KMS-11 (cell line): ENCODE results near the gene NSD2.

ENCODE experiments used
- H2AFZ ChIP-seq: fragments of 200-600 bp; sonication (generic); 2 replicates; pipeline ENCODE4 v1.6.1; 2016; ENCODE audit warnings: antibody characterized with exemption, mixed run types, low read depth
- H3K27ac ChIP-seq: fragments of 200-600 bp; sonication (generic); 2 replicates; pipeline ENCODE4 v1.6.1; 2016; ENCODE audit warnings: mild to moderate bottlenecking, mixed run types
- H3K27me3 ChIP-seq: fragments of 200-600 bp; sonication (generic); 2 replicates; pipeline ENCODE4 v1.6.1; 2017; ENCODE audit warnings: mild to moderate bottlenecking, low read depth, mixed run types, moderate library complexity; ENCODE audit not compliant: insufficient read depth
- H3K36me3 ChIP-seq: fragments of 200-600 bp; sonication (generic); 2 replicates; pipeline ENCODE4 v1.6.1; 2017; ENCODE audit warnings: mild to moderate bottlenecking, mixed run types; ENCODE audit not compliant: insufficient read depth
- H3K4me1 ChIP-seq: fragments of 200-600 bp; sonication (generic); 2 replicates; pipeline ENCODE4 v1.6.1; 2016; ENCODE audit warnings: mild to moderate bottlenecking, low read depth, mixed run types; ENCODE audit not compliant: poor library complexity, severe bottlenecking
- H3K4me2 ChIP-seq: fragments of 200-600 bp; sonication (generic); 2 replicates; pipeline ENCODE4 v1.7.0; 2016; ENCODE audit warnings: mild to moderate bottlenecking, mixed run types
- H3K4me3 ChIP-seq: fragments of 200-600 bp; sonication (generic); IDR thresholded peaks from 2 replicates; pipeline ENCODE4 v1.6.1; 2017; ENCODE audit warnings: low read depth, low read length, mixed read lengths; ENCODE audit not compliant: insufficient read depth
- H3K79me2 ChIP-seq: fragments of 200-600 bp; sonication (generic); 2 replicates; pipeline ENCODE4 v1.6.1; 2016; ENCODE audit warnings: low read depth, mixed run types; ENCODE audit not compliant: insufficient read depth
- H3K9ac ChIP-seq: fragments of 200-600 bp; sonication (generic); 2 replicates; pipeline ENCODE4 v1.6.1; 2016; ENCODE audit warnings: mild to moderate bottlenecking, mixed run types
- H4K20me1 ChIP-seq: fragments of 200-600 bp; sonication (generic); 2 replicates; pipeline ENCODE4 v1.6.1; 2016; ENCODE audit warnings: mild to moderate bottlenecking, mixed run types; ENCODE audit not compliant: insufficient read depth
- TF ChIP-seq, protein P1 (sequence below): fragments of 200-600 bp; sonication (generic); conservative IDR thresholded peaks from 2 replicates; pipeline ENCODE4 v1.6.1; 2017; ENCODE audit warnings: low read depth, mild to moderate bottlenecking, antibody characterized with exemption, low read length, moderate library complexity, mixed read lengths

The NSD2 gene

GRCh38 chr4:1898007-1898406, 26.8 kb downstream of the NSD2 start:
- Histone ChIP-seq H3K4me1 (peaks cover 91% of the 10 kb centered on the region), H3K9ac (no peak overlapping the region), H3K4me3 (no peak overlapping the region), H3K4me2 (no peak overlapping the region), H2AFZ (no peak overlapping the region), H3K27ac (no peak overlapping the region; the same call in 1 of the 2 replicates), H4K20me1 (peaks cover 66% of the 10 kb centered on the region), H3K36me3 (no peaks in the 10 kb centered on the region), H3K27me3 (no peaks in the 10 kb centered on the region), H3K79me2 (peaks cover 99% of the 10 kb centered on the region)
- TF ChIP-seq, protein P1, sequence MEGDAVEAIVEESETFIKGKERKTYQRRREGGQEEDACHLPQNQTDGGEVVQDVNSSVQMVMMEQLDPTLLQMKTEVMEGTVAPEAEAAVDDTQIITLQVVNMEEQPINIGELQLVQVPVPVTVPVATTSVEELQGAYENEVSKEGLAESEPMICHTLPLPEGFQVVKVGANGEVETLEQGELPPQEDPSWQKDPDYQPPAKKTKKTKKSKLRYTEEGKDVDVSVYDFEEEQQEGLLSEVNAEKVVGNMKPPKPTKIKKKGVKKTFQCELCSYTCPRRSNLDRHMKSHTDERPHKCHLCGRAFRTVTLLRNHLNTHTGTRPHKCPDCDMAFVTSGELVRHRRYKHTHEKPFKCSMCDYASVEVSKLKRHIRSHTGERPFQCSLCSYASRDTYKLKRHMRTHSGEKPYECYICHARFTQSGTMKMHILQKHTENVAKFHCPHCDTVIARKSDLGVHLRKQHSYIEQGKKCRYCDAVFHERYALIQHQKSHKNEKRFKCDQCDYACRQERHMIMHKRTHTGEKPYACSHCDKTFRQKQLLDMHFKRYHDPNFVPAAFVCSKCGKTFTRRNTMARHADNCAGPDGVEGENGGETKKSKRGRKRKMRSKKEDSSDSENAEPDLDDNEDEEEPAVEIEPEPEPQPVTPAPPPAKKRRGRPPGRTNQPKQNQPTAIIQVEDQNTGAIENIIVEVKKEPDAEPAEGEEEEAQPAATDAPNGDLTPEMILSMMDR = no peak

DNA sequence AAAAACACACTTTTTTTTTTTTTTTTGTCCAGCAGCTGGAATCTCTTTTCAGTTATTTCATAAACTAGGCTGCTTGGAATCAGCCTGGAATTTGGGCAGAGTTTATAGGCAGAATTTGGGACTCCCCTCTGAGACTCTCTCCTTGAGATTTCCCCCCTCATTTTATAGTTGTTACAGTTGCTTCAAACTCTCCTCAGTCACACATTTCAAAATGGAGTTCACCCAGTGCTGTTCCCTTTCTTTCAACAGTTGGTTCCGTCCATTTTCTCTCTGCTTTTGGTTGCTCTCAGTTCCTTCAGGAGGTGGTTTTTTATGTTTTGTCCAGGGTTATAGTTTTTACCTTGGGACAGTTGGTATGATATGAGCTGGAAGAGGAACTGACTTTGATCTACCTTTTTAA, 27.5 kb downstream of the NSD2 start:
- peaks cover 89% of the 10 kb centered on the region for H3K4me1 ChIP-seq
- no peaks in the 10 kb centered on the region for H3K36me3 ChIP-seq
- H2AFZ ChIP-seq = no peak overlapping the region
- no peak overlapping the region for H3K9ac ChIP-seq
- TF ChIP-seq, protein P1 = no peak
- peak overlapping the region; percentile 30; the same call in 1 of the 2 replicates for H3K27ac ChIP-seq
- H3K4me2 ChIP-seq = 0 out of 2 replicates have a peak overlapping the region, but pooled peaks have one; percentile 26
- no peaks in the 10 kb centered on the region for H3K27me3 ChIP-seq
- H3K79me2 ChIP-seq = peaks cover 99% of the 10 kb centered on the region
- H4K20me1 ChIP-seq = peaks cover 64% of the 10 kb centered on the region
- no peak overlapping the region for H3K4me3 ChIP-seq

DNA sequence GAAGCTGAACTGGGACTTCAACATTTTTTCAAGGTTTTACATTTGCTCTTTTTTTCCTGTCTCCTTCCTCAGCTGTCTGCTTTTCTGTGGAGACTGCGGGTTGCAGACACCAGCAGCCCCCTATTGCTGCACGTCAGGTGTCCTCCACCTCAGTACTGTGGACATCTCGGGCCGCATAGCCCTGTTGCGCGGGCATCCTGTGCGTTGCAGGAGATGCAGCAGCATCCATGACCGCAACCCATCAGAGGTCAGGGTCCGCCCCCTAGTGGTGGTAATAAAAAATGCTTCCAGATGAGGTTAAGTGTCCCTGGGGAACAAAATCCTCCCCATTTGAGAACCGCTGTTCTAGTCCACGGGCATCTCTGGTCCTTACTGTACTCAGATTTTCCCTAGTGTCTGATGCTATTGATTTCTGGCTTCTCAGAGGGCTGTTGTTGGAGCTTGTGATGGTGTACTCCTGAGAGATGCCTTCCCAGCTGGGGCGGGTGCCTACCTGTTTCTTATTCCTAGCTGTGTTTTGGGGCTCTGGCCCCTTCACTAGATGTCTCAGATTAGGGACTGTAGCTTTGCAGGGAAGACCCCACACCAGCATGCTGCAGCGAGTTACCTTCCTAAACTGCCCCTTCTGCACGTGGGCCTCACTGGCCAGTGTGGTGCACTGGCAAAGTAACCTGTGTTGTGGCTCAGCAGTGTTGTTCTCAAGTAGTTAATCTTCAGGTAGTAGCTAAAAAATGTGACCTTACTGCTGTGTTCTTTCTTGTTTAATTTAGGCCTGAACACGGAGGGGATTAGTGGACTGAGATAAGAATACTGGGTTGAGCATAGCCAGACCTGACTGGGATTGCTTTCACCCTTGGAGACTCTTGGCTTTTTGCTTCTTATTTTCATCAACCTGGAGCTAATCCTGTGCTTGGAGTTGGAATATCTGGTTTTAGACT, 28.2 kb downstream of the NSD2 start:
- Histone ChIP-seq H2AFZ (no peak overlapping the region), H3K27ac (peak overlapping the region; percentile 30; the same call in 1 of the 2 replicates), H3K4me3 (no peak overlapping the region), H3K9ac (no peak overlapping the region), H3K4me1 (peaks cover 89% of the 10 kb centered on the region), H3K79me2 (peaks cover 99% of the 10 kb centered on the region), H3K27me3 (no peaks in the 10 kb centered on the region), H3K4me2 (peak overlapping the region; percentile 26; the same call in 1 of the 2 replicates), H3K36me3 (0 out of 2 replicates have a peak, but pooled peaks cover 2% of the 10 kb centered on the region), H4K20me1 (peaks cover 68% of the 10 kb centered on the region)
- TF ChIP-seq, protein P1 = peak; percentile 85

DNA sequence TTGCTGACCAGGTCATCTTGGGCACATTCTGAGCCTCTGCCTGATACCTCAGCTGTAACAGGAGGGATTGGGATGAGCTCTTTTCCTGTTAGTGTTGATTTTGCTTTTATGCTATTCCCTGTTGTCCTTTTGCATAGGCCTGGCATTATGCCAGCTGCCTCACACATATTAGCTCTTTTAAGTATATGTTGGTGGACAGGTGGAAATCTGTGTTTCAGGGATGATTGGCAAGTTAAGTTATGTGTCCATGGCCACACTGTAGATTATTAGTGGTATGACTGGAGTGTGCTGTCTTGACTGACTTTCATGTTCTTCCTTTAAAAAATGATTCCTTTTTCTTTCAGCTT, 28.9 kb downstream of the NSD2 start:
- peaks cover 67% of the 10 kb centered on the region for H4K20me1 ChIP-seq
- peaks cover 99% of the 10 kb centered on the region for H3K79me2 ChIP-seq
- no peak overlapping the region; the same call in 1 of the 2 replicates for H3K27ac ChIP-seq
- H2AFZ ChIP-seq = no peak overlapping the region
- peak overlapping the region; percentile 4; the same call in 1 of the 2 replicates for H3K4me2 ChIP-seq
- H3K4me3 ChIP-seq = no peak overlapping the region
- TF ChIP-seq, protein P1 = no peak
- H3K27me3 ChIP-seq = no peaks in the 10 kb centered on the region
- peaks cover 89% of the 10 kb centered on the region for H3K4me1 ChIP-seq
- H3K36me3 ChIP-seq = 0 out of 2 replicates have a peak, but pooled peaks cover 3% of the 10 kb centered on the region
- H3K9ac ChIP-seq = no peak overlapping the region
